HFF-Myc (cell line): ENCODE measurements around the gene ZDHHC9.

ENCODE experiments used
- DNase-seq: peaks from one replicate; pipeline ENCODE4 v3.0.0-alpha.2; 2011; ENCODE audit warnings: low read depth; ENCODE audit errors: extremely low read depth
- H3K4me3 ChIP-seq: replicated peaks from 2 replicates; pipeline ENCODE4 v1.5.1; 2011; ENCODE audit warnings: low read depth, mild to moderate bottlenecking, control low read depth, low read length
- TF ChIP-seq, protein P1 (sequence below): IDR thresholded peaks from 2 replicates; pipeline ENCODE4 v1.5.1; 2012; ENCODE audit warnings: mild to moderate bottlenecking, low read depth, low read length, control low read depth; ENCODE audit errors: missing control alignments

ZDHHC9 gene

GRCh38 chrX:129823115-129823514 lies 20.6 kb downstream of the ZDHHC9 start:
- H3K4me3 ChIP-seq, result no peak overlapping the region
- TF ChIP-seq, protein P1, sequence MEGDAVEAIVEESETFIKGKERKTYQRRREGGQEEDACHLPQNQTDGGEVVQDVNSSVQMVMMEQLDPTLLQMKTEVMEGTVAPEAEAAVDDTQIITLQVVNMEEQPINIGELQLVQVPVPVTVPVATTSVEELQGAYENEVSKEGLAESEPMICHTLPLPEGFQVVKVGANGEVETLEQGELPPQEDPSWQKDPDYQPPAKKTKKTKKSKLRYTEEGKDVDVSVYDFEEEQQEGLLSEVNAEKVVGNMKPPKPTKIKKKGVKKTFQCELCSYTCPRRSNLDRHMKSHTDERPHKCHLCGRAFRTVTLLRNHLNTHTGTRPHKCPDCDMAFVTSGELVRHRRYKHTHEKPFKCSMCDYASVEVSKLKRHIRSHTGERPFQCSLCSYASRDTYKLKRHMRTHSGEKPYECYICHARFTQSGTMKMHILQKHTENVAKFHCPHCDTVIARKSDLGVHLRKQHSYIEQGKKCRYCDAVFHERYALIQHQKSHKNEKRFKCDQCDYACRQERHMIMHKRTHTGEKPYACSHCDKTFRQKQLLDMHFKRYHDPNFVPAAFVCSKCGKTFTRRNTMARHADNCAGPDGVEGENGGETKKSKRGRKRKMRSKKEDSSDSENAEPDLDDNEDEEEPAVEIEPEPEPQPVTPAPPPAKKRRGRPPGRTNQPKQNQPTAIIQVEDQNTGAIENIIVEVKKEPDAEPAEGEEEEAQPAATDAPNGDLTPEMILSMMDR, result peak; percentile 44
- no peak for DNase-seq

GRCh38 chrX:129818123-129818522 lies 25.6 kb downstream of the ZDHHC9 start:
- no peak overlapping the region for H3K4me3 ChIP-seq
- no peak for DNase-seq
- TF ChIP-seq, protein P1, result no peak

DNA sequence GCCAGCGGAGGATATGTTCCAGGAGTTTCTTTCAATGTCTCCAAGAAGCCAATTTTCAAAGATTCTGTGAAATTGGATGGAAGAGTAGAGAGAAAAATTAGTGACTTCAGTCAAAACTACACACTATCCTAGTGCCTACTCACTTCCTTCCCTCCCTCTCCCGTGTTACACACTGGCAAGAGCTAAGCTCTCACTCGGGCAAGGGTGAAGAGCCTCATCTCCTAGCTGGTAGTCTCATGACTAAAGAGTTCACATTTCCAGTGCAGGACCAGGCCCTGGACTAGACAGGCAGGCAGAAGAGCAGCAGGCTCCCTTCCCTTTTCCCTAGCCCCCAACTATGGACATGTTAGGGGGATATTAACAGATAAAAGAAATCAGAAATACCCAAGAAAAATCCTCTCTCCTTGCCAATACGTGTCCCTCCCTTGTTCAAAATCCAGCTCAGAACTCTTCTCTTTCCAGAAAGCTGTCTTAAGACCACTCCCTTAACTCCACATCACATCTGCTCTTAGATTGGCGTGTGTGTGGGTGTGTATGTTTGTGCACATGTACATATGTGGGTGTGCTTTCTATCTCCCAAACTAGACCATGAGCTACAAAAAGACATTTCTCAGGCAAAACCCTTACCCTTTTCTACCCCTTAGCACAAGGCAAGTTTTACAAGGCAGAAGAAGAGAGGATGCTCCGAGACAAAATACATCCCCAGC lies 29.9 kb downstream of the ZDHHC9 start:
- no peak overlapping the region for H3K4me3 ChIP-seq
- DNase-seq, result no peak
- TF ChIP-seq, protein P1, result no peak

DNA sequence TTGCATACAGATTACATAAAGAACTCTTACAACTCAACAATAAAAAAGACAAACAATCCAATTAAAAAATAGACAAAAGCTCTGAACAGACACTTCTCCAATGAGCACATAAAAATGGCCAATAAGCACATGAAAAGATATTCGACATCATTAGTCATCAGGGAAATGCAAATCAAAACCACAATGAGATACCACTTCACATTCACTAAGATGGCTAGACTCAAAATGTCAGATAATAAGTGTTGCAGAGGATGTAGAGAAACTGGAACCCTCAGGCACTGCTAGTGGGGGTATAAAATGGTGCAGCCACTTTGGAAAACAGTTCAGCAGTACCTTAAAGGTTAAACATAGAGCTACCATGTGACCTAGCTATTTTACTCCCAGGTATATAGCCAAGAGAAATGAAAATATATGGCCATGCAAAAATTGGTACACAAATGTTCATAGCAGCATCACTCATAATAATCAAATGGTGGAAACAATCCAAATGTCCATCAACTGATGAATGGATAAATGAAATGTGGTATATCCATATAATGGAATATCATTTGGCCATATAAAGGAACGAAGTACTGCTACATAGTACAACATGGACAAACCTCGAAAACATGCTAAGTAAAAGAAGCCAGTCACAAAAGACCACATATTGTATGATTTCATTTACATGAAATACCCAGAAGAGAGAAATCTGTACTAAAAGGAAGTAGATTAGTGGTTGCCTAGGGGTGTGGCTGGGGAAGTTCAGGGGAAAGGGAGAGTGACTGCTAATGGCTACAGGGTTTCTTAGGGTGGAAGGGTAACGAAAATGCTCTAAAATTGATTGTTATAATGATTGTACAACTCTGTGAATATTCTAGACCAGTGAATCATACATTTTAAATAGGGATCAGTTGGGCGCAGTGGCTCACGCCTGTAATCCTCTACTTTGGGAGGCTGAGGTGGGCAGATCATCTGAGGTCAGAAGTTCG lies 34.6 kb downstream of the ZDHHC9 start:
- no peak overlapping the region for H3K4me3 ChIP-seq
- TF ChIP-seq, protein P1, result no peak
- no peak for DNase-seq

DNA sequence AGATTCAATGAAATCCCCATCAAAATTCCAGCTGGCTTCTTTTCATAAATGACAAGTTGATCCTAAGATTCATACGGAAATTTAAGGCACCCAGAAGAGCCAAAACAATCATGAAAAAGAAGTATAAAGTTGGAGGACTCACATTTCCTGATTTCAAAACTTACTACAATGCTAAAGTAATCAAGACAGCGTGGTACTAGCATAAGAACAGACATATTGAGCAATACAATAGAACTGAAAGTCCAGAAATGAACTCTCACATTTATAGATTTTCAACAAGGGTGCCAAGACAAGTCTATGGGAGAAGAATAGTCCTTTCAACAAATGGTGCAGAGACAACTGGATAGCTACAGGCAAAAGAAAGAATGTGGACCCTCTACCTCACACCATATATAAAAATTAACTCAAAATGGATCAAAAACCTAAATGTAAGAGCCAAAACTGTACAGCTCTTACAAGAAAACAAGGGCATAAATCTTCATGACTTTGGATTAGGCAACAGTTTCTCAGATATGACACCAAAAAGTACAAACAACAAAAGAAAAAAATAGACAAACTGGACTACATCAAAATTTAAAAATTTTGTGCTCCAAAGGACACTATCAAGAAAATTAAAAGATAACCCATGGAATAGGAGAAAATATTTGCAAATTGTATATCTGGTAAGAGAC lies 35.4 kb downstream of the ZDHHC9 start:
- DNase-seq, result no peak
- TF ChIP-seq, protein P1, result no peak
- H3K4me3 ChIP-seq, result no peak overlapping the region

- no peak for DNase-seq
- H3K4me3 ChIP-seq, result no peak overlapping the region
- TF ChIP-seq, protein P1, result no peak
These were observed 38.9 kb downstream of the ZDHHC9 start for GRCh38 chrX:129804806-129805205.
